HG03558 (cell line): ENCODE results near the gene HOXC4.

Source experiments
- ATAC-seq: cut with Tn5 transposase; IDR thresholded peaks from one replicate; pipeline ENCODE4 v1.9.1; 2021; ENCODE audit warnings: moderate number of reproducible peaks; ENCODE audit not compliant: unreplicated experiment; ENCODE audit errors: extremely low read depth

HOXC4 gene

GRCh38 chr12:54053751-54054741, at the start of gene HOXC4:
HOXC4 (plus strand) TSS chr12:54053835; CDS start chr12:54053923, 88 bp downstream.
- ATAC-seq = no peak

GRCh38 chr12:54004063-54004840, 49.4 kb upstream of the HOXC4 start:
- no peak for ATAC-seq

- no peak for ATAC-seq
Measured at GRCh38 chr12:54004841-54005530, 48.6 kb upstream of the HOXC4 start.

- ATAC-seq = no peak
Measured at GRCh38 chr12:54005531-54005852, 48.1 kb upstream of the HOXC4 start.

GRCh38 chr12:54005853-54006558, 47.6 kb upstream of the HOXC4 start:
- no peak for ATAC-seq

- no peak for ATAC-seq
Measured at GRCh38 chr12:54006559-54007220, 46.9 kb upstream of the HOXC4 start.

GRCh38 chr12:54007538-54008259, 45.9 kb upstream of the HOXC4 start:
- no peak for ATAC-seq

GRCh38 chr12:54008260-54008552, 45.4 kb upstream of the HOXC4 start:
- no peak for ATAC-seq

GRCh38 chr12:54009171-54010052, 44.2 kb upstream of the HOXC4 start:
- ATAC-seq = no peak

- no peak for ATAC-seq
Measured at GRCh38 chr12:54010053-54010971, 43.3 kb upstream of the HOXC4 start.

GRCh38 chr12:54010972-54011664, 42.5 kb upstream of the HOXC4 start:
- no peak for ATAC-seq

GRCh38 chr12:54011665-54012532, 41.7 kb upstream of the HOXC4 start:
- ATAC-seq = no peak

- ATAC-seq = no peak
Measured at GRCh38 chr12:54012631-54013409, 40.8 kb upstream of the HOXC4 start.

GRCh38 chr12:54014377-54015017, 39.1 kb upstream of the HOXC4 start:
- ATAC-seq = no peak
